GM12891 (cell line): ENCODE data around the gene PRSS22.

Experiments used
- PAX5 ChIP-seq: IDR thresholded peaks from 2 replicates; pipeline ENCODE4 v1.6.1; 2011; ENCODE audit warnings: low read length, moderate library complexity, mild to moderate bottlenecking; ENCODE audit not compliant: insufficient read depth, severe bottlenecking
- POLR2A ChIP-seq: IDR thresholded peaks from 2 replicates; pipeline ENCODE4 v1.6.1; 2011; ENCODE audit warnings: low read depth, low read length, control low read depth
- POLR2AphosphoS5 ChIP-seq: IDR thresholded peaks from 2 replicates; pipeline ENCODE4 v1.6.1; 2011; ENCODE audit warnings: low read depth, low read length, control low read depth
- SPI1 ChIP-seq: IDR thresholded peaks from 2 replicates; pipeline ENCODE4 v1.6.1; 2011; ENCODE audit warnings: low read depth, low read length, control low read depth
- TAF1 ChIP-seq: IDR thresholded peaks from 2 replicates; pipeline ENCODE4 v1.6.1; 2011; ENCODE audit warnings: low read depth, low read length, control low read depth

DNA sequence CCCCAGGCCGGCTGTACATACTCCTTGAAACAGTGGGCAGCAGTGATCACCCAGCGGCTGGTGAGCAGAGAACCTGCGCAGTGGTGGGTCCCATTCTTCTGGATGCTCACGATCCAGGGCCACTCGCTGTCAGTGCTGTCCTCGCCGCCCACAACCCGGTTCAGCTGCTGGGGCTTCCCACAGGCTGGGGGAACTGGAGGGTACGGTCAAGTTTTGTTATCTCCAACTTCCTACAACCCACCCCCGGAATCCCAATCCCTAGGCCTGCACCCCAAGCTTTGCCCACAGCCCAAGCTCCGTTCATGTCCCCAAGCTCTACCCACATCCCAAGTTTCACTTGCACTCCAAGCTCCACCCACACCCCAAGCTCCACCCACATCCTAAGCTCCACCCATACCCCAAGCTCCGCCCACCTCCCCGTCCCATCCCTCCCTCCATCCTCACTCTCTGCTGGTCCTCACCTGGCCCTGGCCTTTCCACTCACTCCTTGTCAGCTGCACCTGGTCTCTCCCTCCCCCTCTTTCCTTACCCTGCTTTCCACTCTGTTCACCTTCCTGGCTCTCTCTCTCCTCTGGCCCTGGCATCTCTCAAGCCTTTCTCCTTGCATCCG is 1.8 kb downstream of the PRSS22 start:
- TF ChIP-seq POLR2AphosphoS5 = no peak
- TF ChIP-seq POLR2A = no peak
- no peak for TF ChIP-seq TAF1
- no peak for TF ChIP-seq SPI1
- TF ChIP-seq PAX5 = no peak
